ENCODE results near the gene ZBED5. TPM values are rescaled to one million over a fixed set of nuclear protein-coding genes. Genes with fewer than 3 reads are reported as not detected.

The ZBED5 gene
- total RNA-seq, 2 experiments from 2014 or later, result 71.1 to 72.0 TPM

GRCh38 chr11:10845589-10845988 is 12.3 kb downstream of the ZBED5 start:
- no peak for ATAC-seq (ENCODE audit: poor library complexity)
- CTCF ChIA-PET, result no interaction called here
- peaks cover 11% of the 10 kb centered on the region for H3K4me1 Mint-ChIP-seq (ENCODE audit: low read depth)

GRCh38 chr11:10844796-10845195 is 13.1 kb downstream of the ZBED5 start:
- Mint-ChIP-seq H3K4me1 (ENCODE audit: low read depth) (peaks cover 11% of the 10 kb centered on the region), H3K27me3 (no peaks in the 10 kb centered on the region), H3K27ac (no peak overlapping the region), H3K4me3 (no peak overlapping the region), H3K9me3 (no peaks in the 10 kb centered on the region), H3K36me3 (ENCODE audit: low read depth) (no peaks in the 10 kb centered on the region)
- no peak overlapping the region for H3K27ac ChIP-seq (ENCODE audit: low read depth in 1 of 2, low read length in 2 of 2)
- no peaks in the 10 kb centered on the region for H3K27me3 ChIP-seq (ENCODE audit: control insufficient read depth in 1 of 2, insufficient read depth in 2 of 2, low read length in 2 of 2)
- intact Hi-C loops (cut with DNase I, micrococcal nuclease), result no loop called here
- H3K4me3 ChIP-seq (ENCODE audit: low read length), result no peak overlapping the region
- ChIA-PET CTCF (no interaction called here), POLR2A (interaction anchor here (6.2 to 7.6 kb wide), 2 partner anchors 13 to 36 kb away, joined by 55 to 57 read pairs; partner anchors contain the start of genes EIF4G2 and ZBED5)
- H3K4me1 ChIP-seq (ENCODE audit: insufficient read depth, low read length), result no peaks in the 10 kb centered on the region
- TF ChIP-seq CTCF (IDR thresholded peaks at IDR 0.05), result no peak
- no peaks in the 10 kb centered on the region for H3K36me3 ChIP-seq (ENCODE audit: insufficient read depth, low read length)
- ATAC-seq (ENCODE audit: poor library complexity) (no peak), DNase-seq (no peak)
- no peaks in the 10 kb centered on the region for H3K9me3 ChIP-seq (ENCODE audit: control insufficient read depth in 1 of 2, insufficient read depth in 1 of 2, low read length in 2 of 2)

More at GRCh38 chr11:10845589-10845988, 12.3 kb downstream of the ZBED5 start:
- no peaks in the 10 kb centered on the region for H3K27me3 Mint-ChIP-seq
- H3K4me3 ChIP-seq (ENCODE audit: low read length), result no peak overlapping the region
- no peaks in the 10 kb centered on the region for H3K36me3 ChIP-seq (ENCODE audit: insufficient read depth, low read length)
- H3K9me3 ChIP-seq (ENCODE audit: control insufficient read depth in 1 of 2, insufficient read depth in 1 of 2, low read length in 2 of 2), result no peaks in the 10 kb centered on the region
- no peak overlapping the region for H3K27ac Mint-ChIP-seq
- H3K27me3 ChIP-seq (ENCODE audit: control insufficient read depth in 1 of 2, insufficient read depth in 2 of 2, low read length in 2 of 2), result no peaks in the 10 kb centered on the region
- DNase-seq, result no peak
- no peak overlapping the region for H3K27ac ChIP-seq (ENCODE audit: low read depth in 1 of 2, low read length in 2 of 2)
- no peaks in the 10 kb centered on the region for H3K36me3 Mint-ChIP-seq (ENCODE audit: low read depth)
- H3K9me3 Mint-ChIP-seq, result no peaks in the 10 kb centered on the region
- H3K4me3 Mint-ChIP-seq, result no peak overlapping the region
- no peaks in the 10 kb centered on the region for H3K4me1 ChIP-seq (ENCODE audit: insufficient read depth, low read length)
- TF ChIP-seq CTCF (IDR thresholded peaks at IDR 0.05), result no peak
- intact Hi-C loops (cut with DNase I, micrococcal nuclease), result no loop called here
- POLR2A ChIA-PET, result interaction anchor here (0.6 to 7.6 kb wide), 3 partner anchors 9 to 37 kb away, joined by 3 to 57 read pairs (median 55); partner anchors contain the start of genes EIF4G2 and ZBED5

- no peak overlapping the region for H3K27ac ChIP-seq (ENCODE audit: low read depth in 1 of 2, low read length in 2 of 2)
- intact Hi-C loops (cut with DNase I, micrococcal nuclease), result no loop called here
- Mint-ChIP-seq H3K4me3 (no peak overlapping the region), H3K27me3 (no peaks in the 10 kb centered on the region), H3K9me3 (no peaks in the 10 kb centered on the region), H3K4me1 (ENCODE audit: low read depth) (peaks cover 11% of the 10 kb centered on the region), H3K27ac (no peak overlapping the region), H3K36me3 (ENCODE audit: low read depth) (no peaks in the 10 kb centered on the region)
- H3K9me3 ChIP-seq (ENCODE audit: control insufficient read depth in 1 of 2, insufficient read depth in 1 of 2, low read length in 2 of 2), result no peaks in the 10 kb centered on the region
- no peak for DNase-seq
- TF ChIP-seq CTCF (IDR thresholded peaks at IDR 0.05), result no peak
- no peaks in the 10 kb centered on the region for H3K36me3 ChIP-seq (ENCODE audit: insufficient read depth, low read length)
- H3K4me1 ChIP-seq (ENCODE audit: insufficient read depth, low read length), result no peaks in the 10 kb centered on the region
- CTCF ChIA-PET, result no interaction called here
- POLR2A ChIA-PET, result interaction anchor here (6.2 to 7.6 kb wide), 2 partner anchors 14 to 35 kb away, joined by 55 to 57 read pairs; partner anchors contain the start of genes EIF4G2 and ZBED5
- H3K4me3 ChIP-seq (ENCODE audit: low read length), result no peak overlapping the region
- no peaks in the 10 kb centered on the region for H3K27me3 ChIP-seq (ENCODE audit: control insufficient read depth in 1 of 2, insufficient read depth in 2 of 2, low read length in 2 of 2)
- ATAC-seq (ENCODE audit: poor library complexity), result no peak
Measured at GRCh38 chr11:10844356-10844755, 13.5 kb downstream of the ZBED5 start.

All from CD4-positive, alpha-beta T cell (primary cell).